HG02870 (cell line): ENCODE results near the gene USO1.
A peak's percentile ranks its signal among the peaks of the same experiment; 100 is the strongest.

Experiments used
- ATAC-seq: cut with Tn5 transposase; IDR thresholded peaks from one replicate; pipeline ENCODE4 v1.9.1; 2021; ENCODE audit warnings: mild to moderate bottlenecking, moderate library complexity; ENCODE audit not compliant: unreplicated experiment

The USO1 gene

DNA sequence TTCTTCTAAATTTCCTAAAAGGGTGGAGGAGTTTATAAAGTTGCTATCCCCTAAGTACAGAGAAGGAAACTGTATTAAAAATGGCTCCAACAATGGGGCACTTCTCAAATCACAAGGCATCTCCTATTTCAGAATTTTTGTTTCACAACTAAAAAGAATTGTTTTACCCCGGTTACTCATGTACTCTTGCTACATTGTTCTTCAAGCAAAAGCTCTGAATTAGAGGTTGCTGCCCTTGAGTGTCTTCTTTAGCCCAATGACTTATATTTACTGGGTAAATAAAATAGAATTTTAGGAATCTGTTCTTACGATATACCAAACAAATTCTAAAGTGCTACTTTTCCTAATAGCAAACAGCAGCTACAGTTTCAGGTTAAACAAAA, 110.4 kb downstream of the USO1 start:
- ATAC-seq, result no peak

DNA sequence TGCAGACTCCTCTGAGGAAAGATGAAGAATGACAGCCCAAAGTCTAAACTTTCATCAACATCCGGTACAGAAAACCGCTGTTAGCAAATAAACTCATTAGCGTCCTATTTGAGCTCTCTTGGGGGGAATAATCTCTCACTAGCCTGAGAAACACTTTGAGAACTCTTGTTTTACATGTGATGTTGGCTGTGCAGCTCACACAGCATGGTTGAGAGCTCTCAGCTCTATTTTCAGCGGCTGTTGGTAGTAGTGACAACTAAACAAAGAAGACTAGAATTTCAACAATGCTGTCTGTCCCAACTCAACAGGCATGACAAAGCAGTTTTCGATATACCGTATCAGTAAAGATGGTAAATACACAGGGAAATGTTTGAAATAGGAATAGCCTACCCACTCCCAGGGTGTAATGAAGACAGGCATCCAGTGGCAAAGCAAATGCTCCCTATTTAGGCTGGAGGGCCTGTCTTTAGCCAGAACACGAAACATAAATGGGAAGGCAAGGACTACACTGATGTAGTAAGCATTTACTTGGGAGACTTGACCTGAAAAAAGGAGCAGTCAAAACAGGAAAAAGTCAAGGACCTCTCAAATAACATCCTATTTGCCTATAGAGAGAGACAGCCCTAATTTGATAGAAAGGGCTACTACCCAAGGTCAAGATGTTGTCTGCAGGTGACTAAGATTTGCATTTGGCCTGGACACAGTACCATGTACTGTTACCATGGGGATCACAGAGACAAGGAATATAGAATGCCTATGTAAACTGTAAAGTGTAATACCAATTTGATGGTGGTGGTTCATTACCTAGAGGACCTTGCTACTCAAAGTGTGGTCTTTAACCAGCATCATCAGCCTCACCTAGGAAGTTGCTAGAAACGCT, 117.5 kb downstream of the USO1 start:
- no peak for ATAC-seq

DNA sequence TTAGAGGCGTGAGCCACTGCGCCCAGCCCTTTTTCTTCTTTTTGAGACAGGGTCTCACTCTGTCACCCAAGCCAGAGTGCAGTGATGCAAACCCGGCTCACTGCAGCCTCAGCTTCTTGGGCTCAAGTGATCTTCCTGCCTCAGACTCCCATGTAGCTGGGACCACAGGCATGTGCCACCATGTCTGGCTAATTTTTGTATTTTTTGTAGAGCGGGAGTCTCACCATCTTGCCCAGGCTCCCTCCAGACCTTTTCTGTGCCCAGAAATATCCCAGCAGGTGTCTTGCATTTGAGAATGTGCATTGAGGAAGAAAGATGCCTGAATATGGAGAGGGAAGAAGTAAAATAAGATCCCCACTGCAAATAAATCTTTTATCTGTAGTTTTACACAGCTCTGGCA, 119.2 kb downstream of the USO1 start:
- ATAC-seq, result no peak

DNA sequence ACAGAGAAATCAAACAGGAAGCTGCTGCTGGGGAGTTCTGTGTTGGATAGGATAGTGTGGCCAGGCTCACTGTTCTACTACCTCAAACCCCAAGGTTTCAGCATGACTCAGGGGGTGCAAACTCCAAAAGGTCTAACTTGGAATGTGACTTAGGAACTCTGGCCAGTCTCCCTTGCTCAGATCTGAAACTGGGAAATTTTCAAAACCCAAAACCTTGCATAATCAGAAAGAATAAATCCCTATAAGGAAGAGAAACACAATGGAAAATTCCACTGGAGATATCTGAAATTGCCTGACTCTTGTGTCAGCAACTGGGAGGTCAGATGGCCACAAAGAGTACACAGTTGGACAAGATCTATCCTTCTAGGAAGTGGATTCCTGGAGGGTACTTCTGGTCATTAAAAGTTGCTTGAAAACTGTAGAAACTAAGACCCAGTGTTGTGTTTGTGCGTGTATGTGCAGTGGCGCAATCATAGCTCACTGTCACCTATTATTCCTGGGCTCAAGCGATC, 119.8 kb downstream of the USO1 start:
- no peak for ATAC-seq

DNA sequence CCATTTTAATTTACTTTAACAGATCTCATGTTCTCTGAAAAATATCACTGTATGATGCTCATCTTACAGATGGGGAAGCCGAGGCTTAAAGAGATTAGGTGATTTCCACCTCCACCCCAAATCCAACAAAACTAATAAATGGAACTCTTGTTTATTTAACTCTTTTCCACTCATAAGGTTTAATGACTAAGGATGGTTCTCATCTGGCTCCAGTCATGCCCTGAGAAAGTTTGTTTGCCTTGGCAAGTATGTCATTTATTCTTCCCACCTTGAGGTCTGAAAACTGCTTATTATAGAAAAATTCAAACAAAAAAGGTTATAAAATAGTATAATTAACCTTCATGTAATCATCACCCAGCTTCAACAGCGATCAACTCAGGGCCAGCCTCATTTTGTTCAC, 121.6 kb downstream of the USO1 start:
- no peak for ATAC-seq

DNA sequence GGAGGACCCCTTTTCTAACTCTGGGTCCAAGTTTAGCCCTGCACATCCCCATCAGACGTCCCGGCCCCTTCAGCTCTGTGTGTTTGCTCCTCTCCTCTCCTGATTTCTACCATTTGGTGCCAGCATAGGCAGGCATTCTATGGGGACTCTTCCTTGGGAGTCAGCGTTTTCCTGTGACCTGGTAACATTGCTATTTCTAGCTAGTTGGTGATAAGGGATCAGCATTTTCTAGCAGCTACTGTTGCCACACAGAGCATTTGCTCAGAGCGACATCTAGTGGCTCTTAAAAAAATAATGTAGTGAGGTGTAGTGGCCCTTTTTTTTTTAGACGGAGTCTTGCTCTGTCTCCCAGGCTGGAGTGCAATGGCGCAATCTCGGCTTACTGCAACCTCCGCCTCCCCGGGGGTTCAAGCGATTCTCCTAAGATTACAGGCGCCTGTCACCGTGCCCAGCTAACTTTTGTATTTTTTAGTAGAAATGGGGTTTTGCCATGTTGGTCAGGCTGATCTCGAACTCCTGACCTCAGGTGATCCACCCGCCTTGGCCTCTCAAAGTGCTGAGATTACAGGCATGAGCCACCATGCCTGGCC, 123.9 kb downstream of the USO1 start:
- peak; percentile 65 for ATAC-seq

DNA sequence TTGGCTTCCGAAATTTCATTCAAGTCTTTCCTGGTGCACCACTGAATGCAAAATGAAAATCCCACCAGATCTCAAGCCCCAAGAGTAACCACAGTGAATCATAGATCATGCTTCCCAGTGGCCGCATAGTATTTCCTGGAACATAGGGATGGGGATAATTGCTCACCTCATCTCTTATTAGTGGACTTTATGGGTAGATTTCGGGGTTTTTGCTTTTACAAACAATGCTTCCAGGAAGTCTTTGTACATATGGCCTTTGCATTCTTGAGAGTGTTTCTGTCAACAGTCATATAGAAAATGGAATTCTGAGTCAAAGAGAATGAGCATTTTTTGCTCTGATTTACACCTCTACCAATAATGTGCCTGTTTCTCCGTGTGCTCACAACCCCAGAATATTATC, 124.5 kb downstream of the USO1 start:
- ATAC-seq, result peak; percentile 54

DNA sequence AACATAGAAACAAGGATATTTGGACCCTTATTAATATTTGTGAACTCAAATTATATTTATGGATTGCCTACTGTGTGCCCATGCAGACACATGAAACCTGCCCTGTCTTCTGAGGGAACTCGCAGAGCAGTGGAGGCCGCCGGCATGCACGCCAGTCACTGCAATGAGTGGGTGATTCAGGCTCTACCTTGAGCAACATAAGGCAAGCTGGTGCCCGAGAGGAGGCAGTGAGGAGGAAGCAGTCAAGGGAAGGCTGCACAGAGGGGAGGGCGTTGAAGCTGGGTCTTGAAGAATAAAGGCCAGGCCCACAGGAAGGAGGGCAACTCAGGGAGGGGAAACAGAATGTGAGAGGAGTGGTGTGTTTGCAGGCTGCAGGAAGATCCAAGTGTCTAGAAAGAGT, 125.1 kb downstream of the USO1 start:
- ATAC-seq, result no peak

DNA sequence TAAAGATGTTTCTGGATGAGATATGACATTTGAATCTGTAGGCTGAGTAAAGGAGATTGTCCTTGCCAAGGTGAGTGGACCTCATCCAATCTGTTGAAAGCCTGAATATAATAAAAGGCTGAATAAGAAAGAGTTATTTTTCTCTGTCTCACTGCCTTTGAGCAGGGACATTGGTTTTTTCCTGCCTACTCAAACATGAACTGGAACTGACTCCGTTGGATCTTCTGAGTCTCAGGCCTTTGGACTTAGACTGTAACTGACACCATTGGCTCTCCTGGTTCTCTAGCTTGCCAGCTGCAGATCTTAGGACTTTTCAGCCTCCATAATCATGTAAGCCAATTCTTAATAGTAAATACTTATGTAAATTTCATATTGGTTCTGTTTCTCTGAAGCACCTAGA, 134.3 kb downstream of the USO1 start:
- ATAC-seq, result no peak

DNA sequence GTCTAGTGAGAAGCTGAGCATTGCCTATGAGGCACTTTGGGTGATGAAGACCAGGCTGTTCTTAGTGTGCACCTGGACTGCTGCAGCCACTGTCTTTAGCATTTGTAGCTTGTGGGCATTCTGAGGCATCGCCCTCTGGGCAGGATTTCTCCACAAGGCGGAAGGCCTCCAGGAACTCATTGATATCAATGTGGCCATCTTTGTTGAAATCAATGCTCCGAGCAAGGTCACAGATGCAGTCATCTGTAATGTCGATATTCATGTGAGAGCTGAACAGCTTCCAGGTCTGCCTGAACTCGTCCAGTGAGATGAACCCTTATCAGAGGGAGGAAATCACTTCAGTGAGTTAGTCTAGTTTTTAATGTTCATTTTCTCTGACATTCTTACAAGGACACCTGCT, 136.2 kb downstream of the USO1 start:
- no peak for ATAC-seq
